Measurements from ENCODE around the gene MORN5. TPM values are rescaled to one million over a fixed set of nuclear protein-coding genes. Genes with fewer than 3 reads are reported as not detected.

MORN5 gene
- total RNA-seq, 1 donor from 2014 or later, result not detected

DNA sequence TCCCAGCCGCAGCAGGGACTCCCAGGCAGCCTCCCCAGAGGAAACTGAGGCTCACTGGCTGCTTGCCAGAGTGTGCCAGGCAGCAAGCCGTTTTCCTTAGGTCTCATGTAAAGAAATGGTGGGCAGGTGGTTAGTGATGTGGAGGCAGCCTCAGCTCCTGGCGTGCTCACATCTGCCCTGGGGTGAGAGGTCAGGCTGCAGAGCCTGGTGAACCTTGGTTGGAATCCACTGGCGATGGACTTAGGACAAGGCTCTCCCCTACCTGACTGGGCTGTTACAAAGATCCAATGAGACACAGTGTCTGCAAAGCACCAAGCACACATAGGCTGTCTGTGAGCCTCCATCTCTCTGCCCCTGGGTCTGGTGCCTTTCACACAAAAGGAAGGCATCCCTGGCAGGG, 38.2 kb downstream of the MORN5 start:
- Histone ChIP-seq H3K27me3 (ENCODE audit: low read depth) (peaks cover 25% of the 10 kb centered on the region), H3K4me3 (no peak overlapping the region), H3K27ac (replicated peaks) (no peak overlapping the region), H3K9me3 (replicated peaks) (no peaks in the 10 kb centered on the region), H3K4me1 (peaks cover 12% of the 10 kb centered on the region), H3K36me3 (no peaks in the 10 kb centered on the region)
- TF ChIP-seq, protein P1, sequence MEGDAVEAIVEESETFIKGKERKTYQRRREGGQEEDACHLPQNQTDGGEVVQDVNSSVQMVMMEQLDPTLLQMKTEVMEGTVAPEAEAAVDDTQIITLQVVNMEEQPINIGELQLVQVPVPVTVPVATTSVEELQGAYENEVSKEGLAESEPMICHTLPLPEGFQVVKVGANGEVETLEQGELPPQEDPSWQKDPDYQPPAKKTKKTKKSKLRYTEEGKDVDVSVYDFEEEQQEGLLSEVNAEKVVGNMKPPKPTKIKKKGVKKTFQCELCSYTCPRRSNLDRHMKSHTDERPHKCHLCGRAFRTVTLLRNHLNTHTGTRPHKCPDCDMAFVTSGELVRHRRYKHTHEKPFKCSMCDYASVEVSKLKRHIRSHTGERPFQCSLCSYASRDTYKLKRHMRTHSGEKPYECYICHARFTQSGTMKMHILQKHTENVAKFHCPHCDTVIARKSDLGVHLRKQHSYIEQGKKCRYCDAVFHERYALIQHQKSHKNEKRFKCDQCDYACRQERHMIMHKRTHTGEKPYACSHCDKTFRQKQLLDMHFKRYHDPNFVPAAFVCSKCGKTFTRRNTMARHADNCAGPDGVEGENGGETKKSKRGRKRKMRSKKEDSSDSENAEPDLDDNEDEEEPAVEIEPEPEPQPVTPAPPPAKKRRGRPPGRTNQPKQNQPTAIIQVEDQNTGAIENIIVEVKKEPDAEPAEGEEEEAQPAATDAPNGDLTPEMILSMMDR (IDR thresholded peaks at IDR 0.05; ENCODE audit: borderline replicate concordance), result no peak
- intact Hi-C loops (cut with micrococcal nuclease), result no loop called here
- DNase-seq, result no peak

DNA sequence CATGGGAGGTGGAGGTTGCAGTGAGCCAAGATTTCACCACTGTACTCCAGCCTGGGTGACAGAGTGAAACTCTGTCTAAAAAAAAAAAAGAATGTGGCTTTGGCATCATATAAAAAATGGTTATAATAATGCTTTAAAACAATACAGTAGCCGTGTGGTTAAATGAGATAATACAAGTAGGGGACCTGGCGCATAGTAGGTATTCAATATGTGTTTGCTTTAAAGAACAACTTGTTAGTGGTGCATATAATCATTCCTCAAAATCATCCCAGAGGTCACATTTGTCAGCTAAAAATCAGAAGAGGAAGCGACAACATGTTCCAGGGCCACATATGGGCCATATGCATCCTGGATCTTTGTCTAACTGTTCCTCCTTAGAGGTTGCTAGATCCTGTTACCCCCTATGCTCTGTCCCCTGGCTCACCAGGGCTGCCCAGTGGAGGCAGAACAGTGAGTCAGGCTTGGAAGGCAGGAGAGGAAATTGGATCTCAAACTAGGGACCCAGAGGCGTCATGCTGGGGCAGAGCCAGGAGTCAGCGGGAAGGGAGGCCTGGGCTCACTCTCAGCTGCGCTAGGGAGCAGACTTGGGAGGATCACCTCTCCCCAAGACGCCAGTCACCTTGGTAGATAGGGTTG, 41.4 kb downstream of the MORN5 start:
- intact Hi-C loops (cut with micrococcal nuclease), result no loop called here
- no peak overlapping the region for H3K4me3 ChIP-seq
- H3K4me1 ChIP-seq, result peaks cover 12% of the 10 kb centered on the region
- no peak overlapping the region for H3K27ac ChIP-seq (replicated peaks)
- TF ChIP-seq, protein P1 (IDR thresholded peaks at IDR 0.05; ENCODE audit: borderline replicate concordance), result no peak
- H3K27me3 ChIP-seq (ENCODE audit: low read depth), result peaks cover 11% of the 10 kb centered on the region
- no peaks in the 10 kb centered on the region for H3K9me3 ChIP-seq (replicated peaks)
- no peaks in the 10 kb centered on the region for H3K36me3 ChIP-seq
- no peak for DNase-seq

DNA sequence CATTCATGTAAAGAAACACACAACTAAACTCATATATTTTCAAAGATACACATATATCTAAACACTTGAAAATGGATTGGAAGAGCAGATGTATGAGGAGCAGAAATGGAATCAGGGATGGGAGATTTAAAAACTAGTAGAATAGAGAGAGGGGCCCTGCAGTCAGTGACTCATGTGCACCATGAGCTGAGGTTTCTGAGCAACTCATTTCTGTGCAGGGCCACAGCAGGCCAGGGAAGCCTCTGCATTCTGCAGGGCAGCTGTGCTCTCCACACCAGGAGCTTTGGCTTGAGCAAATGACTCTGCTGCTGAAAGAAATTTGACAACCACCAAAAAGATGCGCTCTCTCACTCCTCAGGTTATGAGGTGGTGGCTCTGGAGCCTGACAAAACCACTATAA, 41.9 kb downstream of the MORN5 start:
- Histone ChIP-seq H3K9me3 (replicated peaks) (no peaks in the 10 kb centered on the region), H3K27me3 (ENCODE audit: low read depth) (peaks cover 11% of the 10 kb centered on the region), H3K27ac (replicated peaks) (no peak overlapping the region), H3K36me3 (no peaks in the 10 kb centered on the region), H3K4me3 (no peak overlapping the region), H3K4me1 (peaks cover 12% of the 10 kb centered on the region)
- intact Hi-C loops (cut with micrococcal nuclease), result no loop called here
- TF ChIP-seq, protein P1 (IDR thresholded peaks at IDR 0.05; ENCODE audit: borderline replicate concordance), result no peak
- DNase-seq, result no peak

DNA sequence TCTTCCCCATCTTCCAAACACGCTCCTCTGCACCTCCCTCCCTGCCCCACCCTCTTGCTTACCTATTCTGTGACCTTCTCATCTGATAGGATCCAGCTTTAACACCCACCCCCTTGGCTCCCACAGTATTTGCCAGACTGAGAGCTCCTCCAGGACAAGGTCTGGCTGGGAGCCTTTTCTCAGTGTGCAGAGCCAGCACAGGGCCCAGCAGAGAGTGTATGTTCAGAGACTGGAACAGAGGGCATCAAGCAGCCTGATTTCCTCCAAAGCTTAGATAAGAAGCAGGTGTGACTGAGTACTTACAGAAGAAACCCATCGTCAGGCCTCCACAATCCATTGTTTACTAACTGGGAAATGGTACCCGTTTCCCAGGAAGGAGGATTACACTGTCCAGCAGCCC, 42.4 kb downstream of the MORN5 start:
- Histone ChIP-seq H3K9me3 (replicated peaks) (no peaks in the 10 kb centered on the region), H3K36me3 (no peaks in the 10 kb centered on the region), H3K4me1 (peaks cover 12% of the 10 kb centered on the region), H3K4me3 (no peak overlapping the region), H3K27ac (replicated peaks) (no peak overlapping the region), H3K27me3 (ENCODE audit: low read depth) (peaks cover 9% of the 10 kb centered on the region)
- TF ChIP-seq, protein P1 (IDR thresholded peaks at IDR 0.05; ENCODE audit: borderline replicate concordance), result no peak
- no peak for DNase-seq
- intact Hi-C loops (cut with micrococcal nuclease), result no loop called here

DNA sequence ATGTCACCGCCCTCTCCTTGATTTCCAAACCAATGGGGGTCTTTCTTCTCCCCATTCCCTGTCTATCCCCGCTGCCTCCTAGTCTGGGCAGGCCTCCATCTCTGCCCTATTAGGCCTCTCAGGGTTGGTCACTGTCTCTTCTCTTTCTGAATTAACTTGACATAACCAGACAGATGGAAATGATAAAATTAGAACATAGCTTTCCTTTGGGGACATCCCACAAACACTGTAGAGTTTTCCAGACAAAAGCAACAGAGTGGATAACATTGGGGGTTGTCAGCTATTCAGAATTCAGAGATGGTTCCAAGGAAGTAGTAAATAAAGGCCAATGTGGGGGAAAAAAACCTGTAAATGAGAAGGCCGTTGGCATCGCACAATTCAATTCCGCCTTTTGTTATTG, 44.3 kb downstream of the MORN5 start:
- Histone ChIP-seq H3K27me3 (ENCODE audit: low read depth) (peaks cover 2% of the 10 kb centered on the region), H3K4me3 (no peak overlapping the region), H3K27ac (replicated peaks) (no peak overlapping the region), H3K9me3 (replicated peaks) (no peaks in the 10 kb centered on the region), H3K4me1 (peaks cover 12% of the 10 kb centered on the region), H3K36me3 (no peaks in the 10 kb centered on the region)
- intact Hi-C loops (cut with micrococcal nuclease), result no loop called here
- DNase-seq, result no peak
- TF ChIP-seq, protein P1 (IDR thresholded peaks at IDR 0.05; ENCODE audit: borderline replicate concordance), result no peak
